GM12872 (cell line): ENCODE data around the gene TRPC4.

ENCODE experiments used
- TF ChIP-seq, protein P1 (sequence below): IDR thresholded peaks from 3 replicates; pipeline ENCODE4 v1.5.1; 2011; ENCODE audit warnings: low read depth, mild to moderate bottlenecking, low read length, moderate library complexity; ENCODE audit not compliant: insufficient read depth

Gene TRPC4

GRCh38 chr13:37899753-37900152 is 30.2 kb upstream of the TRPC4 start:
- TF ChIP-seq, protein P1, sequence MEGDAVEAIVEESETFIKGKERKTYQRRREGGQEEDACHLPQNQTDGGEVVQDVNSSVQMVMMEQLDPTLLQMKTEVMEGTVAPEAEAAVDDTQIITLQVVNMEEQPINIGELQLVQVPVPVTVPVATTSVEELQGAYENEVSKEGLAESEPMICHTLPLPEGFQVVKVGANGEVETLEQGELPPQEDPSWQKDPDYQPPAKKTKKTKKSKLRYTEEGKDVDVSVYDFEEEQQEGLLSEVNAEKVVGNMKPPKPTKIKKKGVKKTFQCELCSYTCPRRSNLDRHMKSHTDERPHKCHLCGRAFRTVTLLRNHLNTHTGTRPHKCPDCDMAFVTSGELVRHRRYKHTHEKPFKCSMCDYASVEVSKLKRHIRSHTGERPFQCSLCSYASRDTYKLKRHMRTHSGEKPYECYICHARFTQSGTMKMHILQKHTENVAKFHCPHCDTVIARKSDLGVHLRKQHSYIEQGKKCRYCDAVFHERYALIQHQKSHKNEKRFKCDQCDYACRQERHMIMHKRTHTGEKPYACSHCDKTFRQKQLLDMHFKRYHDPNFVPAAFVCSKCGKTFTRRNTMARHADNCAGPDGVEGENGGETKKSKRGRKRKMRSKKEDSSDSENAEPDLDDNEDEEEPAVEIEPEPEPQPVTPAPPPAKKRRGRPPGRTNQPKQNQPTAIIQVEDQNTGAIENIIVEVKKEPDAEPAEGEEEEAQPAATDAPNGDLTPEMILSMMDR: no peak

DNA sequence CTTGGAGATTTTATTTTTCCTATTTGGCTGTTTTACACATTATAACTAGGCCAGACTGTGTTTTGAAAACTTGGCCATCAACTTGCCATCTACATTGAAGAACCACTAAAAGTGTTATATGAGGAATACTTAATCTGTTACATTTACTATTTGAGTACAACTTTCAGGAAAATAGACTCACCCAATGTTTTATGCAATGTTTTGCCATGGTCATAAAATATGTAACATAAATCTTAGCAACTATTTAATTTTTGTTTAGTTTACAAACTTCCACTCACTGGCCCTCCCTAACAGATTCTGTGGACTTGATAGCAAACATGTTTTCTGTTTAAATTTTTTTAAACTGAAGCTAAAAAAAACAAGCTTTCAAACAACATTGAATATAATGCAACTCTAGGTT is 23.7 kb upstream of the TRPC4 start:
- TF ChIP-seq, protein P1: no peak

DNA sequence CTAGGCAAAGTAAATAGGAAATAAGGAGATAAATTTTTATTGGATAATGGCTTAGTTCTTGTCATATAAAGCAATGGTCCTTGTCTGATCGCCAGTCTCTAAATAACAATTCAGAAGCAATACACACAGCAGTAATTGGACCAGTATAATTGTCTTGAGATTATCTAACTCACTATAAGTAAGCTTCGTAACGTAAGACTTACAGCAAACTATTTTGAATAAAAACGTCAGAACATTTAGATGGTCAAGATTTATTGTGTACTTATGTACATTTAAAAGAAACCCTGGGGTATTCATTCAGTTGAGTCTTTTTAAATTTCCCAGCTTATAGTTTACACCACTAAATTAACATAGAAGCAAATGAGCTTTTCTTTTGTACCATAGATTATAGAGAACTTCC is 20.2 kb upstream of the TRPC4 start:
- TF ChIP-seq, protein P1: no peak

GRCh38 chr13:37889102-37889501 is 19.5 kb upstream of the TRPC4 start:
- TF ChIP-seq, protein P1: no peak

- TF ChIP-seq, protein P1: no peak
Observed at GRCh38 chr13:37886879-37887278, 17.3 kb upstream of the TRPC4 start.

- TF ChIP-seq, protein P1: no peak
Observed at GRCh38 chr13:37884674-37885073, 15.1 kb upstream of the TRPC4 start.

- TF ChIP-seq, protein P1: no peak
Observed at GRCh38 chr13:37884026-37884425, 14.5 kb upstream of the TRPC4 start.

GRCh38 chr13:37878921-37879320 is 9.3 kb upstream of the TRPC4 start:
- TF ChIP-seq, protein P1: no peak
